GM20431 (cell line): ENCODE data around the gene TMEM272.

Experiments used
- in situ Hi-C: fragments of 300-500 bp; cut with MseI, MboI; formaldehyde crosslinking; loops from one replicate; pipeline ENCODE4 v1.15.0; 2020; ENCODE audit warnings: low sequenced_read_pairs; ENCODE audit not compliant: unreplicated experiment

Gene TMEM272

DNA sequence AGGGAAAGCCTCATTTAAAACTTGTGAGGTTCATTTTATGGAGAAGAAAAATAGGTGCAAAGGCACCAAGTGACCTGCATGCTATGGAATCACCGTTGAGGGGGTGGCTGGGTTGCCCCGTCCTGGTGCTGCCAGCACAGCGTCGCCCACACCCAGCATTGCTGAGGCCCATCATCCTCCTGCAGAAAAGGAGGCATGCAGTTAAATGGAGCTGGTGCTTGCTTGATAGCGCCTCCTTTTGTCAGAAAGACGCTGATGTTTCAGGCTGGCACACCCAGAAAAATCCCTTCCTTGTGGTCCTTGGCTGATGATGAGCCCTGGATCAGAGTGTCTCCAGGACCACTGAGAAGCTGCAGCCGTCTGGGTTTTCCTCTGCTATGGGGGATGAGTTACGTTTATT, 77.9 kb downstream of the TMEM272 start:
- in situ Hi-C loops: no loop called here

DNA sequence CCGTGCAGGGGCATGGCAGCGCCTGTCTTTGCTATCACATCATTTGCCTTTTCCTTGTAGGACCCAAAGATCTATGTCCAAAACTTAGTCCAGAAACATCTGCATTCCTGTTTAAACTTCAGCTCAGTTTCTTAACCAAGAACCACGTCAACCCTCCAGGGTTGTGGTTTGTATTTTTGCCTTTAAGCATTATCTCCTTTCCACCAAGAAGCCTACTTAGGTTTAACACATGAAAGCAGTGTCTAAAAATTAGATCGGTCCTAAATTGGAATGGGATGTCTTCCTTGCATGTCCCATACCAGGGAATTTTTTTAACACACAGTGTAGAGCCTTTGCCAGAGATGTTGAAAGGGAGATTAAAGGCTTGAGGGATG, 79.8 kb downstream of the TMEM272 start:
- in situ Hi-C loops: no loop called here

DNA sequence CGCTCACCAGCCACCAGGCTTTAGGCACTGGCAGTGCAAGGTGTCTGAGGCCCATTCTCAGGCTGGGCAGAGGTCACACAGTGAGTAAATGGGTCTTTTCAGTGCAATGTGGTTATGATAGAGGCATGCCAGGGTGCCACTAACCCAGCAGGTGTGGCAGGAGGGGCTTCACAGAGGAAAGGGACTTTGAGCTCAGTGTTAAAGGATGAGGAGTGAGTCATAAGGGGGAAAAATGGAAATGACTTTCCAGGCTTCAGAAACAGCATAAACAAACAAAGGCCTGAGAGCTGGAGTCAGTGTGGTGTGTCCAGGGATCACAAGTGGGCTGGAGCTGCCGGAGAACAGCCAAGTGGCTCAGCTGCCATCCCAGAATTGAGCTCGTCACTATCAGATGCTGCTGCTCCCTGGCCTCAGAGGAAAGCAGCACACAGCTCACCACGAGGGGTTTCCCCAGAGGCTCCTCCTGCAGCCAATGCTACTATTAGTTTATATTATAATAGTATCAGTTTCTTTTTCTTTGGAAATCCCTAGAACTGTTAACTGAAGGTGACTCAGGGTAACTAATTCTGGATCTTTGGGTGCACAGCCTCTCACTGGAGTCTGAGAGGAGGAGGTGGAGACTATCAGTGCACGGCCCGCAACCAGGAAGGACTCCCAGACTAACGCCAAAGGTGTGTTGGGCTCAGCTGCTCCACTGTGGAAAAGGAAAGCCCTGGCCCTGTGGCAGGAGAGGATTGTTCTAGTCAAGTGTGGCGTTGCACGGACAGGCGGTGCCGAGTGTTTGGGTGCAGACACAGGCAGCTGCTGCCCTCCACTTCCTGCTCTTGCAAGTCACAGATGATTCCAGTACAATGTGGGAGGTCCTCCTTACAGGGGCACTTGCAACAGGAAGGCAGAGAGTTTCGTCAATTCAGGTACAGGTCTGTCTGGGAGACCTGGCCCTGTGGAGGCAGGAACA, 80.5 kb downstream of the TMEM272 start:
- in situ Hi-C loops: no loop called here

DNA sequence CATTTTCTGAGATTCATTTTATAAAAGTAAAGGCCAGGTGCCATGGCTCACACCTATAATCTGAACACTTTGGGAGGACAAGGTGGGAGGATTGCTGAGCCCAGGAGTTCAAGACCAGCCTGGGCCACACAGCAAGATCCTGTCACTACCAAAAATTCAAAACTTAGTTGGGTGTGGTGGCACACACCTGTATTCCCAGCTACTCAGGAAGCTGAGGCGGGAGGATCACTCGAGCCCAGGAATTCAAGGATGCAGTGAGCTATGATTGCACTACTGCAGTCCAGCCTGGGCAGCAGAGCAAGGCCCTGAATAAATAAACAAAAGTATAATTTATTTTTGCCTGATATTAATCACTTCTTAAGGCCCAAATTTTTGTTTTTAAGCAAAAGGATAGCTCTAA, 81.5 kb downstream of the TMEM272 start:
- in situ Hi-C loops: no loop called here
